GM06990 (cell line): ENCODE results near the gene HRG.

Experiments
- DNase-seq: peaks from one replicate; pipeline ENCODE4 v3.0.0-alpha.2; 2011; ENCODE audit not compliant: insufficient read length; ENCODE audit errors: extremely low read depth
- H3K27me3 ChIP-seq: replicated peaks from 2 replicates; pipeline ENCODE4 v1.6.0; 2011; ENCODE audit warnings: low read length; ENCODE audit not compliant: control insufficient read depth, insufficient read depth
- H3K36me3 ChIP-seq: 2 replicates; pipeline ENCODE4 v1.5.1; 2011; ENCODE audit warnings: low read length; ENCODE audit not compliant: control insufficient read depth, insufficient read depth
- H3K4me3 ChIP-seq: replicated peaks from 2 replicates; pipeline ENCODE4 v1.5.1; 2011; ENCODE audit warnings: low read depth, mild to moderate bottlenecking, control low read depth, low read length
- TF ChIP-seq, protein P1 (sequence below): IDR thresholded peaks from 2 replicates; pipeline ENCODE4 v1.5.1; 2011; ENCODE audit warnings: low read length, control low read depth, mild to moderate bottlenecking, inconsistent platforms; ENCODE audit not compliant: insufficient read depth, poor library complexity, severe bottlenecking

The HRG gene, protein sequence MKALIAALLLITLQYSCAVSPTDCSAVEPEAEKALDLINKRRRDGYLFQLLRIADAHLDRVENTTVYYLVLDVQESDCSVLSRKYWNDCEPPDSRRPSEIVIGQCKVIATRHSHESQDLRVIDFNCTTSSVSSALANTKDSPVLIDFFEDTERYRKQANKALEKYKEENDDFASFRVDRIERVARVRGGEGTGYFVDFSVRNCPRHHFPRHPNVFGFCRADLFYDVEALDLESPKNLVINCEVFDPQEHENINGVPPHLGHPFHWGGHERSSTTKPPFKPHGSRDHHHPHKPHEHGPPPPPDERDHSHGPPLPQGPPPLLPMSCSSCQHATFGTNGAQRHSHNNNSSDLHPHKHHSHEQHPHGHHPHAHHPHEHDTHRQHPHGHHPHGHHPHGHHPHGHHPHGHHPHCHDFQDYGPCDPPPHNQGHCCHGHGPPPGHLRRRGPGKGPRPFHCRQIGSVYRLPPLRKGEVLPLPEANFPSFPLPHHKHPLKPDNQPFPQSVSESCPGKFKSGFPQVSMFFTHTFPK

GRCh38 chr3:186665625-186666188 is at the start of gene HRG:
HRG (plus strand) TSS chr3:186666014; CDS start chr3:186666032, 18 bp downstream.
- Histone ChIP-seq H3K27me3 (no peaks in the 10 kb centered on the region; the same call in 1 of the 2 replicates), H3K36me3 (no peaks in the 10 kb centered on the region), H3K4me3 (no peak within 1 kb of the TSS)
- DNase-seq = no peak
- TF ChIP-seq, protein P1, sequence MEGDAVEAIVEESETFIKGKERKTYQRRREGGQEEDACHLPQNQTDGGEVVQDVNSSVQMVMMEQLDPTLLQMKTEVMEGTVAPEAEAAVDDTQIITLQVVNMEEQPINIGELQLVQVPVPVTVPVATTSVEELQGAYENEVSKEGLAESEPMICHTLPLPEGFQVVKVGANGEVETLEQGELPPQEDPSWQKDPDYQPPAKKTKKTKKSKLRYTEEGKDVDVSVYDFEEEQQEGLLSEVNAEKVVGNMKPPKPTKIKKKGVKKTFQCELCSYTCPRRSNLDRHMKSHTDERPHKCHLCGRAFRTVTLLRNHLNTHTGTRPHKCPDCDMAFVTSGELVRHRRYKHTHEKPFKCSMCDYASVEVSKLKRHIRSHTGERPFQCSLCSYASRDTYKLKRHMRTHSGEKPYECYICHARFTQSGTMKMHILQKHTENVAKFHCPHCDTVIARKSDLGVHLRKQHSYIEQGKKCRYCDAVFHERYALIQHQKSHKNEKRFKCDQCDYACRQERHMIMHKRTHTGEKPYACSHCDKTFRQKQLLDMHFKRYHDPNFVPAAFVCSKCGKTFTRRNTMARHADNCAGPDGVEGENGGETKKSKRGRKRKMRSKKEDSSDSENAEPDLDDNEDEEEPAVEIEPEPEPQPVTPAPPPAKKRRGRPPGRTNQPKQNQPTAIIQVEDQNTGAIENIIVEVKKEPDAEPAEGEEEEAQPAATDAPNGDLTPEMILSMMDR = no peak

GRCh38 chr3:186616299-186616617 is 49.6 kb upstream of the HRG start:
- DNase-seq = no peak
- TF ChIP-seq, protein P1 = no peak
- Histone ChIP-seq H3K27me3 (peaks cover 3% of the 10 kb centered on the region), H3K4me3 (no peak overlapping the region), H3K36me3 (no peaks in the 10 kb centered on the region)

DNA sequence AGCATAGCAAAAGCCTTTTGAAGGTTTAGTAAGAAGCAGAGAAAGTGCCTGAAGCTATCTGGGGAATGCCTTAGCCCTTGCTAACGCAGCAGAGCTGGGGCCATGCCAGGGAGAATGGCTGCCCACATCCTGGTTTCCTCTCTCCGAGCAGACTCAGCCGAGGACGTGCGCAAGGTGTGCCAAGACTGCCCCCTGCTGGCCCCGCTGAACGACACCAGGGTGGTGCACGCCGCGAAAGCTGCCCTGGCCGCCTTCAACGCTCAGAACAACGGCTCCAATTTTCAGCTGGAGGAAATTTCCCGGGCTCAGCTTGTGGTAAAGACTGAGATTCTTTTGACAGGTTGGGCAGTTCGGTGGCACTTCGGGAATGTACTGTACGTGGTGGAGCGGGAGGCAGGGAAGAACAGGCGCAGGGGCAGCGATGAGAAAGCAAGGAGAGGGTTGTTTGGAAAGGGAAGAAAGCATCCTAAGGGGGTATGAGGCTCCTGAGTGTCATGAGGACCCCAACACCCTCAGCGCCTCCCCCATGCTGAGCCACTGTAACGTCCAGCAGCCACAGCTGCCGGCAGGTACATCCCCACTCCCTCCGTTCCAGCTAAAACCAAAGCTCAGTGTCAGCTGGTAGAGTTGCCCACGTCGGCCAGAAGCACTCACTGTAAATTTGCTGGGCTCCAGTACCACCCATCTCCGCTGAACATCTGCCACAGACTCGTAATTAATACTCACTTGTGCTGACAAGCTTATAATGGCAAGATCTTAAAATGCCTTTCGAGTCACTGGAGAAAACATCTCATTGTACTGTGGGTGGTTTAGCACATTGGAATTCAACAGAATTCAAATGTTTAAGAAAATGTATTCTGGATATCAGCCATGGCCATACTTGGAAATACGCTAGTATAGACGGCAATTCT is 48.5 kb upstream of the HRG start:
- Histone ChIP-seq H3K4me3 (no peak overlapping the region), H3K27me3 (peaks cover 3% of the 10 kb centered on the region), H3K36me3 (no peaks in the 10 kb centered on the region)
- DNase-seq = peak; percentile 71
- TF ChIP-seq, protein P1 = peak; percentile 94

- no peaks in the 10 kb centered on the region for H3K36me3 ChIP-seq
- no peak for DNase-seq
- no peak overlapping the region for H3K4me3 ChIP-seq
- peaks cover 3% of the 10 kb centered on the region for H3K27me3 ChIP-seq
- TF ChIP-seq, protein P1 = no peak
Measured at GRCh38 chr3:186618318-186618938, 47.4 kb upstream of the HRG start.

- TF ChIP-seq, protein P1 = no peak
- Histone ChIP-seq H3K36me3 (no peaks in the 10 kb centered on the region), H3K4me3 (no peak overlapping the region), H3K27me3 (peaks cover 3% of the 10 kb centered on the region)
- no peak for DNase-seq
Measured at GRCh38 chr3:186619787-186620212, 46.0 kb upstream of the HRG start.
